Rectal smooth muscle tissue (tissue), 1 donor: ENCODE results near the gene SRSF3.
"Not testable (repeated sequence)": the region's sequence is repeated elsewhere in the genome, so short reads cannot be mapped to it uniquely, and the experiment has no call there.

ENCODE experiments used
- H3K27ac ChIP-seq: one replicate; pipeline ENCODE4 v1.7.0; 2013; ENCODE audit warnings: low read depth, low read length, inconsistent platforms
- H3K27me3 ChIP-seq: one replicate; pipeline ENCODE4 v1.7.0; 2013; ENCODE audit warnings: low read length; ENCODE audit not compliant: control insufficient read depth, insufficient read depth
- H3K36me3 ChIP-seq: one replicate; pipeline ENCODE4 v1.7.0; 2013; ENCODE audit warnings: low read length; ENCODE audit not compliant: control insufficient read depth, insufficient read depth
- H3K4me1 ChIP-seq: one replicate; pipeline ENCODE4 v1.7.0; 2013; ENCODE audit warnings: low read length; ENCODE audit not compliant: control insufficient read depth, insufficient read depth
- H3K4me3 ChIP-seq: one replicate; pipeline ENCODE4 v1.7.0; 2013; ENCODE audit warnings: low read length
- H3K9ac ChIP-seq: one replicate; pipeline ENCODE4 v1.7.0; 2013; ENCODE audit warnings: low read length

Gene SRSF3

DNA sequence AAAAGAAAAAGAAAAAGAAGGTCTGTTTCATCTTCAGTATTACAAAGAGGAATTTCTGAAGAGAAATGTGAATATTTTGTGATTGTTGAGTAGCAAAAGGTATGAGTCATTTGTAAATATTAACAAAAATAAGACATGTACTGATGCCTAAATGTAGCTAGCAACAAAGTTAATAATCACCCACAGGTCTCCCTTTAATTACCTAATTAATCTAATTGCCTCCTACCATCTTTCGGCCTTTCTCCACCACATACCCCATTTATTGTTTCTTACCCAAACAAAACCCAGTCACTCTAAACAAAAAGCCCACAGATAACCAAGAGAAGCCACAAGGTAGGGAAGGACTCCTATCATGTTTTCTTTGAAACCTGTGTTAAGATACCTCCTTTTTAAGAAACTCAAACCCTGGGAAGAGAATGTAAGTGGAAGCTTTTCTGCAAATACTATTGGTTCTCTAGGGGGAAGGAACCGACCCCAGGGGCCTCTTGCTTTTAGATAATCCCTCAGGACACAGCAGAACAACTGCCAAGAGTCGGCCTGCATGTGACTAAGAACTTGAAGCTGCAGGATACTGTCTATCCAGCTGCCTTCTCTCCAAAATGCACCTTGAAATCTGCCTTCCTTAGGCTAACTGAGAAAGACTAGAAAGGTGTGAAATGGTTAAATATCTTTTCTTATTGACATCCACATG is 30.8 kb upstream of the SRSF3 start:
- H3K4me3 ChIP-seq = no peak overlapping the region
- H3K27me3 ChIP-seq = no peaks in the 10 kb centered on the region
- no peaks in the 10 kb centered on the region for H3K4me1 ChIP-seq
- no peaks in the 10 kb centered on the region for H3K36me3 ChIP-seq
- no peak overlapping the region for H3K27ac ChIP-seq
- no peak overlapping the region for H3K9ac ChIP-seq

DNA sequence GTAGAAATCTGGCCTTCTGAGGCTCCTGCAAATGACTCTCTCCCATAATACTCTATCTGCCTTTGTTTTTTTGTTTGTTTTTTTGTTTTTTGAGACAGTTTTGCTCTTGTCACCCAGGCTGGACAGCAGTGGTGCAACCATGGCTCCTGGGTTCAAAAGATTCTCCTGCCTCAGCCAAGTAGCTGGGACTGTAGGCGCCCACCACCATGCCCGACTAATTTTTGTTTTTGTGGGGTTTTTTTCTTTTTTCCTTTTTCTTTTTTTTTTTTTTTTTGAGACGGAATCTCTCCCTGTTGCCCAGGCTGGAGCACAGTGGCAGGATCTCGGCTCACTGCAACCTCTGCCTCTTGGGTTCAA is 30.3 kb upstream of the SRSF3 start:
- Histone ChIP-seq H3K27ac (no peak overlapping the region), H3K27me3 (no peaks in the 10 kb centered on the region), H3K36me3 (no peaks in the 10 kb centered on the region), H3K4me1 (no peaks in the 10 kb centered on the region), H3K9ac (no peak overlapping the region), H3K4me3 (no peak overlapping the region)

DNA sequence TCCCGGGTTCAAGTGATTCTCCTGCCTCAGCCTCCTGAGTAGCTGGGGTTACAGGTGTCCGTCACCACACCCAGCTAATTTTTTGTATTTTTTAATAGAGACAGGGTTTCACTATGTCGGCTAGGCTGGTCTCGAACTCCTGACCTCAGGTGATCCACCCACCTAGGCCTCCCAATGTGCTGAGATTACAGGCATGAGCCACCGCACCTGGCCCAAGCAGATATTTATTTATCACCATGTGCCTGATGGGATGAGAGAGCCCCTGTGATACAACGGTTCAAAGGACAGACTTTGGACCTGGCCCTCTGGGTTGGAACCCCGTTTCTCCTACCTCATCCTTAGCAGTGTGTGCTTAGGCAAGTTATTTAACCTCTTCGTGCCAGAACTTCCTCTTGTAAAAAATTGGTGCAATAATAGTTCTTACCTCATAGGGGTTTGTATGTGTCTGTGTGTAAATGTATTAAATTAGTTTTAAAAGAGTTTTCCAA is 27.7 kb upstream of the SRSF3 start:
- no peak overlapping the region for H3K9ac ChIP-seq
- no peaks in the 10 kb centered on the region for H3K36me3 ChIP-seq
- H3K27ac ChIP-seq = no peak overlapping the region
- H3K4me1 ChIP-seq = no peaks in the 10 kb centered on the region
- no peak overlapping the region for H3K4me3 ChIP-seq
- no peaks in the 10 kb centered on the region for H3K27me3 ChIP-seq

GRCh38 chr6:36570264-36570663 is 23.9 kb upstream of the SRSF3 start:
- no peaks in the 10 kb centered on the region for H3K36me3 ChIP-seq
- H3K27me3 ChIP-seq = no peaks in the 10 kb centered on the region
- no peak overlapping the region for H3K9ac ChIP-seq
- H3K27ac ChIP-seq = no peak overlapping the region
- no peaks in the 10 kb centered on the region for H3K4me1 ChIP-seq
- no peak overlapping the region for H3K4me3 ChIP-seq

DNA sequence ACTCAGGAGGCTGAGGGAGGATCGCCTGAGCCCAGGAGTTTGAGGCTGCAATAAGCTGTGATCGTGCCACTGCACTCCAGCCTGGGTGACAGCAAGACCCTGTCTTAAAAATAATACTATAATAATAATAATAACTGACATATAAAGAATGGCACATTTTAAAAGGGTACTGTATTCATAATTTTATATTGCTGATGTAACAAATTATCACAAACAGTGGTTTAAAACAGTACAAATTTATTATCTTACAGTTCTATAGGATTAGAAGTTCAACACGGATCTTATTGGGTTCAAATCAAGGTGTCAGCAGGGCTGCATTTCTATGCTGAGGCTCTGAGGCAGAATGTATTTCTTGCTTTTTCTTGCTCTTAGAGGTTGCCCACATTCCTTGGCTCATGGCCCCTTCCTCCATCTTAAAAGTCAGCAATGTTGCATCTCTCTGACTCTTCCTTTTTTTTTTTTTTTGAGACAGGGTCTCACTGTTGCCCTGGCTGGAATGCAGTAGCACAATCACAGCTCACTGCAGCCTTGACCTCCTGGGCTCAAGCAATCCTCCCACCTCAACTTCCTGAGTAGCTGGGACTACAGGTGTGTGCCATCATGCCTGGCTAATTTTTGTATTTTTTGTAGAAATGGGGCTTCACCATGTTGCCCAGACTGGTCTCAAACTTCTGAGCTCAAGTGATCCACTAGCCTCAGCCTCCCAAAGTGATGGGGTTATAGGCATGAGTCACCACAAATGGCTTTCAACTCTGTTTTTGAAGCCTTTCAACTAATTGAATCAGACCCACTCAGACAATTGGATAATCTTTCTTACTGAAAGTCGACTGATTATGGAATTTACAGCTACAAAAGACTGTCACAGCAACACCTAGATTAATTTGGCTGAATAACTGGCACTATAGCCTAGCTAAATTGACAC is 22.8 kb upstream of the SRSF3 start:
- no peak overlapping the region for H3K27ac ChIP-seq
- H3K36me3 ChIP-seq = no peaks in the 10 kb centered on the region
- no peaks in the 10 kb centered on the region for H3K4me1 ChIP-seq
- H3K27me3 ChIP-seq = no peaks in the 10 kb centered on the region
- no peak overlapping the region for H3K4me3 ChIP-seq
- no peak overlapping the region for H3K9ac ChIP-seq

DNA sequence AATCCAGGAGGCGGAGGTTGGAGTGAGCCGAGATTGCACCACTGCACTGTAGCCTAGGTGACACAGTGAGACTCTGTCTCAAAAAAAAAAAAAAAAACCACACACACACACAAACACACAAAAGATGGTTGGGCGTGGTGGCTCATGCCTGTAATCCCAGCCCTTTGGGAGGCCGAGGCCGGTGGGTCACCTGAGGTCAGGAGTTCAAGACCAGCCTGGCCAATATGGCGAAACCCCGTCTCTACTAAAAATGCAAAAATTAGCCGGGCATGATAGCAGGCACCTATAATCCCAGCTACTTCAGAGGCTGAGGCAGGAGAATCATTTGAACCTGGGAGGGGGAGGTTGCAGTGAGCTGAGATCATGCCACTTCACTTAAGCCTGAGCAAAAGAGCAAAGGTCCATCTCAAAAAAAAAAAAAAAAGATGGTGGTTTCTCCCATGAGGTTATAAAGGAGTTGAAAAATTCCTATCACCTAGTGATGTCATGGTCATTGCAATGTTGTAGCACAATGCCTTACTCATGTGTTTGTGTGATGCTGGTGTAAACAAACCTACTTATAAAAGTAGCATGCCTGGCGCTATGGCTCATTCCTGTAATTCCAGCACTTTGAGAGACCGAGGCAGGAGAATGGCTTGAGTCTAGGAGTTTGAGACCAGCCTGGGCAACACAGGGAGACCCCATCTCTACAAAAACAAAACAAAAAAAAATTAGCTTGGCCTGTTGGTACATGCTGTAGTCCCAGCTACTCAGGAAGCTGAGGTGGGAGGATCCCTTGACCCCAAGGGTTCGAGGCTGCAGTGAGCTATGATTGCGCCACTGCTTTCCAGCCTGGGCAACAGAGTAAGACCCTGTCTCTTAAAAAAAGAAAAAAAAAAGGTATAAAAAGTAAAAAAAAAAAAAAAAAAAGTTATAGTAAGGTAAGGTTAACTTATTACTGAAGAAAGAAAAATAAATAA is 21.5 kb upstream of the SRSF3 start:
- not testable (repeated sequence) for H3K27ac ChIP-seq, H3K27me3 ChIP-seq, H3K9ac ChIP-seq, H3K4me3 ChIP-seq, H3K4me1 ChIP-seq, H3K36me3 ChIP-seq

- peaks cover 9% of the 10 kb centered on the region for H3K4me1 ChIP-seq
- no peaks in the 10 kb centered on the region for H3K27me3 ChIP-seq
- H3K27ac ChIP-seq = no peak overlapping the region
- no peaks in the 10 kb centered on the region for H3K36me3 ChIP-seq
- H3K9ac ChIP-seq = no peak overlapping the region
- no peak overlapping the region for H3K4me3 ChIP-seq
Observed at GRCh38 chr6:36574679-36575078, 19.5 kb upstream of the SRSF3 start.

- H3K27me3 ChIP-seq = no peaks in the 10 kb centered on the region
- no peak overlapping the region for H3K4me3 ChIP-seq
- H3K9ac ChIP-seq = no peak overlapping the region
- H3K4me1 ChIP-seq = peaks cover 10% of the 10 kb centered on the region
- no peaks in the 10 kb centered on the region for H3K36me3 ChIP-seq
- no peak overlapping the region for H3K27ac ChIP-seq
Observed at GRCh38 chr6:36576578-36576977, 17.6 kb upstream of the SRSF3 start.

GRCh38 chr6:36577301-36577700 is 16.9 kb upstream of the SRSF3 start:
- Histone ChIP-seq H3K27me3 (no peaks in the 10 kb centered on the region), H3K9ac (no peak overlapping the region), H3K4me3 (no peak overlapping the region), H3K27ac (no peak overlapping the region), H3K4me1 (peaks cover 10% of the 10 kb centered on the region), H3K36me3 (no peaks in the 10 kb centered on the region)

GRCh38 chr6:36578030-36578429 is 16.1 kb upstream of the SRSF3 start:
- no peak overlapping the region for H3K9ac ChIP-seq
- no peaks in the 10 kb centered on the region for H3K36me3 ChIP-seq
- peaks cover 10% of the 10 kb centered on the region for H3K4me1 ChIP-seq
- no peak overlapping the region for H3K4me3 ChIP-seq
- H3K27ac ChIP-seq = peak overlapping the region; percentile 93
- no peaks in the 10 kb centered on the region for H3K27me3 ChIP-seq

DNA sequence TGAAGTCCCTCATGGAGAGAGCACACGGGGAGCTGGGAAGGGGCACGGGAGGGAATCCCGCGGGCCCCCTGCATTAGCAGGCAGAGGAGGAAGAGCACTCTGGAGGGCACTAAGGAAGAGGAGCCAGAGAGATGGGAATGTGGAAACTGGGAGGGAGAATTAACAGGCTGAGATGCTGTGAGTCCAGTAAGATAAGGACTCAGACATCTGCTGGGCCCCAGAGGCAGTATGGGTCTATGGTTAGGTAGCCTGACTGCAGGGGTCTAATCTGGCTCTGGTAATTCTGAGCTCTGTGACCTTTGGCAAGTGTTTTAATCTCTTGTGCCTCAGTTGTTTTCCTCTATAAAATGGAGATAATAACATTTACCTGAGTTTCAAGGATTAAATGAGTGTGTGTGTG is 15.7 kb upstream of the SRSF3 start:
- no peaks in the 10 kb centered on the region for H3K27me3 ChIP-seq
- H3K9ac ChIP-seq = no peak overlapping the region
- no peaks in the 10 kb centered on the region for H3K36me3 ChIP-seq
- peaks cover 10% of the 10 kb centered on the region for H3K4me1 ChIP-seq
- no peak overlapping the region for H3K4me3 ChIP-seq
- H3K27ac ChIP-seq = peak overlapping the region; percentile 93

DNA sequence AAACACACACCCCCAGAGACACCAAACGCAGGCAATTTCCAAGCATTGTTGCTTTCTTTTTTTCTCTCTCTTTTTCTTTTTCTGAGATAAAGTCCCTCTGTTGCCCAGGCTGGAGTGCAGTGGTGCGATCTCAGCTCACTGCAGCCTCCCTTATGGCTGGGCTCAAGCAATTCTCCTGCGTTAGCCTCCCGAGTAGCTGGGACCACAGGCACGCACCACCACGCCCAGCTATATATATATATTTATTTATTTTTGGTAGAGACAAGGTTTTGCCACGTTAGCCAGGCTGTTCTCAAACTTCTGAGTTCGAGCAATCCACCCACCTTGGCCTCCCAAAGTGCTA is 14.0 kb upstream of the SRSF3 start:
- Histone ChIP-seq H3K4me3 (peak overlapping the region; percentile 9), H3K36me3 (no peaks in the 10 kb centered on the region), H3K27ac (peak overlapping the region; percentile 93), H3K27me3 (no peaks in the 10 kb centered on the region), H3K4me1 (peaks cover 10% of the 10 kb centered on the region), H3K9ac (no peak overlapping the region)
